ENCODE measurements around the gene CCDC102A.

DNA sequence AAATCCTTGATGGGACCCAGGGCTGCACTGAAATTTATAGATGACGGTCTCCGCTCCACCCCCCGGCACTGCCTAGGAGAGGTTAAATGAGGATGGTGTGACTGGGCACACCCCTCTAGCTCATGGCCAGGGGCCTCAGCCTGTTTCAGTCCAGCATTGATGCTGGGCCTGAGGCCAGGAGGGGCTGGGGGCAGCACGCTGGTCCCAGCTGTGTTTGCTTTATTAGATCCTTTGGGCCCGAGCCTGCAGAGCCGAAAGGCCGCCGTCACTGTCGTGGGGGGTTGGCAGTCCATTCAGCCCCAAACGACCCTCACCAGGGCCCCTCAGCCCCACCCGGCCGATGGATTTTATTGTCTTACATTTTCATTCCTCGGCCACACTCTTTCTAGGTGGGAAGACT is 39.2 kb downstream of the CCDC102A start:
- TF ChIP-seq REST (IDR thresholded peaks at IDR 0.05; ENCODE audit: low read depth) (no peak), ZBTB7A (IDR thresholded peaks at IDR 0.05; ENCODE audit: low read depth) (no peak), TAF1 (IDR thresholded peaks at IDR 0.05; ENCODE audit: low read depth) (no peak), YY1 (IDR thresholded peaks at IDR 0.05; ENCODE audit: low read depth) (no peak), CREB1 (IDR thresholded peaks at IDR 0.05; ENCODE audit: low read depth) (no peak), RAD21 (IDR thresholded peaks at IDR 0.05; ENCODE audit: low read depth) (no peak), EP300 (IDR thresholded peaks at IDR 0.05; ENCODE audit: borderline replicate concordance) (no peak), TEAD4 (IDR thresholded peaks at IDR 0.05) (no peak), EGR1 (IDR thresholded peaks at IDR 0.05) (no peak), NFIC (IDR thresholded peaks at IDR 0.05) (no peak)
- TF ChIP-seq, protein P1, sequence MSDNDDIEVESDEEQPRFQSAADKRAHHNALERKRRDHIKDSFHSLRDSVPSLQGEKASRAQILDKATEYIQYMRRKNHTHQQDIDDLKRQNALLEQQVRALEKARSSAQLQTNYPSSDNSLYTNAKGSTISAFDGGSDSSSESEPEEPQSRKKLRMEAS (IDR thresholded peaks at IDR 0.05), result no peak
- TF ChIP-seq, protein P2, sequence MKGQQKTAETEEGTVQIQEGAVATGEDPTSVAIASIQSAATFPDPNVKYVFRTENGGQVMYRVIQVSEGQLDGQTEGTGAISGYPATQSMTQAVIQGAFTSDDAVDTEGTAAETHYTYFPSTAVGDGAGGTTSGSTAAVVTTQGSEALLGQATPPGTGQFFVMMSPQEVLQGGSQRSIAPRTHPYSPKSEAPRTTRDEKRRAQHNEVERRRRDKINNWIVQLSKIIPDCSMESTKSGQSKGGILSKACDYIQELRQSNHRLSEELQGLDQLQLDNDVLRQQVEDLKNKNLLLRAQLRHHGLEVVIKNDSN (IDR thresholded peaks at IDR 0.05), result no peak
